ENCODE measurements around the gene UBE2L6.

DNA sequence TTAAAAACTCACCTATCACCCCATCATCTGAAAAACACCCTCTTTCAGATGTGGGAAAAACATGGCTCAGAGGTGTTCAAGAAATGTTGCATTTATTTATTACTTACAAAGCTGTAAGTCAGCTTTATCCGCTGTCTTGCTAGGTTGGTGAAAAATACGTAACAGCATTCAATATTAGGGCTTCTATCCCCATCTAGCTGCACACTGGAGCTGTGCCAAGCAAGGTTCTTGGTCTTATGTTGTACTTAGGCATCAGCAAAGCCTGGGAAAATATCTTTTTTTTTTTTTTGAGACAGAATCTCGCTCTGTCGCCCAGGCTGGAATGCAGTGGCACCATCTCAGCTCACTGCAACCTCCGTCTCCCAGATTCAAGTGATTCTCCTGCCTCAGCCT lies 37.6 kb upstream of the UBE2L6 start:
- TF ChIP-seq, protein P1, sequence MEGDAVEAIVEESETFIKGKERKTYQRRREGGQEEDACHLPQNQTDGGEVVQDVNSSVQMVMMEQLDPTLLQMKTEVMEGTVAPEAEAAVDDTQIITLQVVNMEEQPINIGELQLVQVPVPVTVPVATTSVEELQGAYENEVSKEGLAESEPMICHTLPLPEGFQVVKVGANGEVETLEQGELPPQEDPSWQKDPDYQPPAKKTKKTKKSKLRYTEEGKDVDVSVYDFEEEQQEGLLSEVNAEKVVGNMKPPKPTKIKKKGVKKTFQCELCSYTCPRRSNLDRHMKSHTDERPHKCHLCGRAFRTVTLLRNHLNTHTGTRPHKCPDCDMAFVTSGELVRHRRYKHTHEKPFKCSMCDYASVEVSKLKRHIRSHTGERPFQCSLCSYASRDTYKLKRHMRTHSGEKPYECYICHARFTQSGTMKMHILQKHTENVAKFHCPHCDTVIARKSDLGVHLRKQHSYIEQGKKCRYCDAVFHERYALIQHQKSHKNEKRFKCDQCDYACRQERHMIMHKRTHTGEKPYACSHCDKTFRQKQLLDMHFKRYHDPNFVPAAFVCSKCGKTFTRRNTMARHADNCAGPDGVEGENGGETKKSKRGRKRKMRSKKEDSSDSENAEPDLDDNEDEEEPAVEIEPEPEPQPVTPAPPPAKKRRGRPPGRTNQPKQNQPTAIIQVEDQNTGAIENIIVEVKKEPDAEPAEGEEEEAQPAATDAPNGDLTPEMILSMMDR (IDR thresholded peaks at IDR 0.05) = no peak
- no peak for TF ChIP-seq POLR2A (IDR thresholded peaks at IDR 0.05)
- TF ChIP-seq EP300 (IDR thresholded peaks at IDR 0.05) = no peak

All from stomach (tissue), 4 donors.